HG03135 (cell line): ENCODE data around the gene MIEF1.

Source experiments
- ATAC-seq: cut with Tn5 transposase; IDR thresholded peaks from one replicate; pipeline ENCODE4 v1.9.1; 2021; ENCODE audit warnings: mild to moderate bottlenecking, moderate library complexity; ENCODE audit not compliant: unreplicated experiment

The MIEF1 gene

DNA sequence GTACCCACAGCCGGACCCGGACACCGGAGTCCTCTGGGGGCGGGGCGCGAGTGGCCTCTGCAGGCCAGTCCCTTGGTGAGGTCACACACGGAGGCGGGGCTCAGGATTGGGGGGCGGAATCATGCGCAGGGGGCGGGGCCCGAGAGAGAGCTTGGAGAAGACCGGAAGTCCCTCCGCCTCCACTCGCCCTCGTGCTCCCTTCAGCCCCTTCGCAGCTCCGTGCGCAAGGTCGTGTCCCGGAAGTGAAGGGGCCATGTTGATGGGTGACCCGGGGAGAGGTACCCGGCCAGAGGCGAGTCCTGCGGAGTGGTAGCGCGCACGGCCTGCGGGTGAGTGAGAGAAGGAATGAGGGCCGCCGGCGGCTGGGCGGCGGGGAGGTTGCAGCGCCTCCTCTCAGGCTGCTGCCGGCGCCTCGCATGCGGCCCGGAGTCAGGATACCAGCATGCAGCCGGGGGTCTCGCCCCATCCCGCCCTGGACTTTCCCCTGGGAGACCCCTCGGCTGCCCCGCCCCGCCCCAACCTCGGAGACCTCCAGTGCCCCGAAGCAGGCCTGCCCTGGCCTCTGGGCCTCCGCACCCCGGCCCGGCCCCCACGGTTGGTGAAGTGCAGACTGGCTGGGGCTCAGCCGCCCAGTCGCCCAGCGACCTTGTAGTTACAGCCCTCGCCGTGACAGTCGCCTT lies at the start of gene MIEF1:
Gene MIEF1, plus strand, starts transcription at position 182 of the 680 bp plus-strand sequence. CDS start 9,005 bp downstream, outside the sequence.
- peak; percentile 89 for ATAC-seq

- no peak for ATAC-seq
Observed at GRCh38 chr22:39452740-39453040, 49.4 kb upstream of the MIEF1 start.

GRCh38 chr22:39453765-39454378 lies 48.2 kb upstream of the MIEF1 start:
- ATAC-seq: no peak

- ATAC-seq: no peak
Observed at GRCh38 chr22:39454385-39454871, 47.7 kb upstream of the MIEF1 start.

DNA sequence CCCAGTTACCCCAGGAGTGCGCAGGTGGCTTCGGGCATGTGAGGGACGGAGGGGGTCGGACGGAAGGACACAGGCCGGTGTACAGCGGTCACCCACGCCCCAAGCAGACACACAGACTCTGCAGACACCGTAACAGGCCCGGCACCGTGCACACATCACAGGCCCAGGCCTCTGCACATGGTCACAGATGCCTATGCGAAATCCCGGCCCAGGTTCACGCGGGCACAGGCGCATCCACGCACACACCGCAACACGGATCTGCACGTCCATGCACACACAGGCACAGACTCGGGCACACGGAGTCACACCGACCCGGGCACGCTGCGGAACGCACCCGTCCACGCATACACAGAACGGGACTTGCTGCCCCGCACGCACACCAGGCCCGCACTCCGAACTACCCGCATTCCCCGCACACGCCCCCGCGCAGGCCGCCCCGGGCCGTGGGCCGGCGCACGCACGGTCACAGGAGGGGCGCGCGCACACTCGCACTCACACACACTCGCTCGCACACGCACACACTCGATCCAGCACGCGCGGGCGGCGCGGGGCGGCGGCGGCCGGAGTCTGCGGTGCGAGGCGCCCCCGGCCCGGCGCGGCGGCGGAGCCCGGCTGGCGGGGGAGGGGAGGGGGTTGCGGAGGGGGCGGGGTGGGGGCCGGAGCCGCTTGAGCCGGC lies 45.4 kb upstream of the MIEF1 start, which contains the start of gene MGAT3:
Gene MGAT3, plus strand, starts transcription at position 491 of the 676 bp plus-strand sequence. CDS start 30,336 bp downstream, outside the sequence.
- no peak for ATAC-seq

DNA sequence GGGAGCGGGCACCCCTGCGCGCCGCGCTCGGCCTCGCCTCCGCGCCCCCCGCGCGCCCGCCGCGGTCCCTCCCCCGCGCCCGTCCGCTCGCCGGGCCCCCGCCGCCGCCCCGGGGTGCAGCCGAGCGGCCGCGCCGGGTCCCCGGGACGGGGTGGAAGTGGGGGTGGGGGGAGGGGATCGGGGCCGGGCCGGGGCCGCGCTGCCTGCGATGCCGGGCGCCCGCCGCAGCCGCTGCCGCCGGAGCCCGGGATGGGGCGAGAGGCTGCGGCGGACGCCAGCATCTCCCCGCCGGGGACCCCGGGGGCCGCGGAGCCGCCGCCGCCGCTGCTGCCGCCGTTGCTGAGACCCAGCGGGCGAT lies 44.9 kb upstream of the MIEF1 start:
- ATAC-seq: no peak

- ATAC-seq: no peak
Observed at GRCh38 chr22:39457556-39458443, 44.3 kb upstream of the MIEF1 start.

DNA sequence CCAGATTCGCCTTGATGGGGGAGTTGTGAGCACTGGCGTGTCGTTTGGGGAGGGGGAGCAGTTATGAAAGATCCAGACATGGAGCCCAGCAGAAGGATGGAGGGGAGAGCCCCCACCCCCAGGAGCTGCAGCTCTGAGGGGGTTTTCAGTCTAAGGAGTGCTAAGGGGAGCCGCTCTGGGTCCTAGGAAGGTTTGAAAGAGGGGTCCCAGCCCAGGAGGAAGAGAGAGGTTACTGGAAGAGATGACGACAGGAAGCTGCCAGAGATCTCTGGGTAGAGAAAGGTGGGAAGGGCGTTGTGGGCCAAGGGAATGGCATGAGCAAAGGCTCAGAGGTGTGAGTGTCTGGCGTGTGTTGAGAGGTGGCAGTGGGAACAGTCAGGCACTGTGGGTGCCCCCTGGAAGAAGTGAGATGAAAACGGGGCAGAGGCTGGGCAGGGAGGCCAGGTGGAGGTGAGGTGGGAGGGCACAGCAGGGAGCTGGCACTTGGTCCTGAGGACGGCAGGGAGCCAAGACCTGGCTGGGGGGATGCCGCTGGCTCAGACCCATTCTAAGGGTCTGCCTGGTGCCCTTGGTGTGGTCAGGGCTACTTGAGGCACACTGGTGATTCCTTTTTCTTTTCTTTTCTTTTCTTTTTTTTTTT lies 43.5 kb upstream of the MIEF1 start:
- no peak for ATAC-seq

GRCh38 chr22:39459681-39460080 lies 42.4 kb upstream of the MIEF1 start:
- ATAC-seq: no peak

- ATAC-seq: no peak
Observed at GRCh38 chr22:39462443-39463221, 39.5 kb upstream of the MIEF1 start.

DNA sequence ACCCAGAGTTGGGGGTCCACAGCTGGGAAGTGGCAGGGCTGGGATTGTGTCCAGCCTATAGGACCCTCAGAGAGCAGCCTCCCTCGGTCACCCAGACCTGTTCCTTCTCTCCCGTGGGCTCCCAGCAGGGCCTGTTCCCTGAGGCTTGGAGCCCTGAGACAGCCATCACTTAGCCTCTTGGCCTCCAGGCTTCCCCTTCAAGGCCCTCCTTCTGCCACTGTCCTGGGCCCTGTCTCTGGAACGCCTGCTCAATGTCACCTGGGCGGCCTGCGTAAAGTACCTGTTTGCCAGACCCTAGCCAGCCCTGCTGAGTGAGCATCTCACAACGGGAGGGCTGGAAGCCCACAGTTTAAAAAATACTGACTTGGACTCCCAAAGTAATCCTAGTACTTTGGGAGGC lies 38.8 kb upstream of the MIEF1 start:
- ATAC-seq: no peak

DNA sequence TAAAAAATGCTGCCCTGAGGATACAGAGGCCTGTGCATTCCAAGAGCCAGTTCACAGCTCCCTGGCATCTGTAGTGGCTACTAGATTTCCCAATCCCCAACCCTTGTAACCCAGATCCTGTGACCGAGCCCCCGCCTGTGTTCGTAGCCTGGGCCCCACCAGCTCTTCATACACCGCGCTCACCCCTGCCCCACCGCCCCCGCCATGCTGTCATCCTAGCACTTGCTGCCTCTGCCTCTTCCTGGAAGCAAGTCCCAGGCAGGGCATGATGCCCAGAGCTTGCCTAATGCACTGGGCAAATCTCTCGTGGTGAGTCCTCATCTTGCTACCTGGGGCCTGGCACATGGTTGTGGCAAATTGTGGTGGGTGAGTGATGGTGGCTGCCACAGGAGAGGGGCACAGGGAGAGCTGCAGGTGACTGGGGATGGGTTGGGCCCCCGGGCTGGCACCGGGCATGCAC lies 38.1 kb upstream of the MIEF1 start:
- ATAC-seq: no peak

GRCh38 chr22:39466228-39467006 lies 35.7 kb upstream of the MIEF1 start:
- no peak for ATAC-seq

DNA sequence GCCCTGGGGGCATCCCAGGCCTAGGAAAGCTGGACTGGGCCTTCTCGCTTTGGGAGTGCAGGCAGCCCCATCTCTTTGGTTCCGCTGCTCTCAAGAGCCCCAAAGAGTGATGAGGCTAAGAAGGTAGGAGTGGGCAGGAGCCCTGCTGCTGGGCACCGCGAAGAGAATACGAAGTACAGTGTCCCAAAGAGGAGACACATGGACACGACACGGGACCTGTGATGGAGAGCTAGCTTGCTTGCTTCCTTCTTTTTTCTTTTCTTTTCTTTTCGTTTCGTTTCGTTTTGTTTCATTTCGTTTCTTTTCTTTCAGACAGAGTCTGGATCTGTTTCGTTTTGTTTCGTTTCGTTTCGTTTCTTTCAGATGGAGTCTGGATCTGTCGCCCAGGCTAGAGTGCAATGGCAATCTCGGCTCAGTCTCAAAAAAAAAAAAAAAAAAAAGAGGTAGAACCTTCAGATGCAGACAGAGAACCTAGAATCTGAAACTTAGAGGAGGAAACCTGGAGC lies 34.6 kb upstream of the MIEF1 start:
- ATAC-seq: no peak

- ATAC-seq: no peak
Observed at GRCh38 chr22:39468487-39469325, 33.4 kb upstream of the MIEF1 start.

- no peak for ATAC-seq
Observed at GRCh38 chr22:39469326-39469680, 32.8 kb upstream of the MIEF1 start.

GRCh38 chr22:39469681-39470450 lies 32.2 kb upstream of the MIEF1 start:
- no peak for ATAC-seq
